Ishikawa (cell line): ENCODE measurements around the gene DCAF7.

Source experiments
- CEBPB ChIP-seq: IDR thresholded peaks from 2 replicates; pipeline ENCODE4 v1.6.1; 2012
- CREB1 ChIP-seq: IDR thresholded peaks from 2 replicates; pipeline ENCODE4 v1.6.1; 2012; ENCODE audit warnings: low read depth
- EP300 ChIP-seq: IDR thresholded peaks from 2 replicates; pipeline ENCODE4 v1.6.1; 2012; ENCODE audit warnings: borderline replicate concordance
- FOXM1 ChIP-seq: IDR thresholded peaks from 2 replicates; pipeline ENCODE4 v1.6.1; 2012; ENCODE audit warnings: low read depth, borderline replicate concordance
- MAX ChIP-seq: IDR thresholded peaks from 2 replicates; pipeline ENCODE4 v1.6.1; 2012
- RAD21 ChIP-seq: IDR thresholded peaks from 2 replicates; pipeline ENCODE4 v1.6.1; 2012; ENCODE audit warnings: low read depth
- TEAD4 ChIP-seq: IDR thresholded peaks from 2 replicates; pipeline ENCODE4 v1.6.1; 2012
- YY1 ChIP-seq: IDR thresholded peaks from 2 replicates; pipeline ENCODE4 v1.6.1; 2012; ENCODE audit warnings: low read depth
- ZBTB7A ChIP-seq: IDR thresholded peaks from 2 replicates; pipeline ENCODE4 v1.6.1; 2012; ENCODE audit warnings: low read depth

GRCh38 chr17:63537991-63538692 is 12.1 kb upstream of the DCAF7 start:
- TF ChIP-seq EP300 = no peak
- TF ChIP-seq MAX = no peak
- TF ChIP-seq CEBPB = no peak
- TF ChIP-seq YY1 = no peak
- TF ChIP-seq ZBTB7A = no peak
- no peak for TF ChIP-seq FOXM1
- TF ChIP-seq TEAD4 = no peak
- no peak for TF ChIP-seq RAD21
- no peak for TF ChIP-seq CREB1
